Brain microvascular endothelial cell (primary cell): ENCODE results near the gene EPB41L4B.

Experiments used
- DNase-seq: peaks from one replicate; pipeline ENCODE4 v3.0.0-alpha.2; 2020
- H3K27ac ChIP-seq: fragments of 250-450 bp; sonication (Bioruptor Pico); 2 replicates; pipeline ENCODE4 v1.5.1; 2020; ENCODE audit warnings: mild to moderate bottlenecking, moderate library complexity
- H3K27me3 ChIP-seq: fragments of 250-450 bp; sonication (Bioruptor Pico); replicated peaks from 2 replicates; pipeline ENCODE4 v1.5.1; 2020; ENCODE audit warnings: mild to moderate bottlenecking
- H3K36me3 ChIP-seq: fragments of 250-450 bp; sonication (Bioruptor Pico); replicated peaks from 2 replicates; pipeline ENCODE4 v1.5.1; 2020; ENCODE audit warnings: mild to moderate bottlenecking
- H3K4me3 ChIP-seq: 2 replicates; pipeline ENCODE4 v1.5.1; 2011; ENCODE audit warnings: low read depth, mild to moderate bottlenecking, control low read depth, low read length, moderate library complexity
- in situ Hi-C: cut with HindIII; loops from 2 replicates; pipeline ENCODE4 v1.10.0; 2017; ENCODE audit warnings: low sequenced_read_pairs, low pct_ligation_motif_present
- TF ChIP-seq, protein P1 (sequence below): IDR thresholded peaks from 2 replicates; pipeline ENCODE4 v1.5.1; 2011; ENCODE audit warnings: low read depth, mild to moderate bottlenecking, moderate library complexity, low read length, control low read depth, inconsistent platforms; ENCODE audit errors: missing control alignments

EPB41L4B gene

GRCh38 chr9:109319017-109319625 lies 1.7 kb downstream of the EPB41L4B start:
- DNase-seq = no peak
- in situ Hi-C loops = no loop called here
- Histone ChIP-seq H3K27me3 (peaks cover 21% of the 10 kb centered on the region), H3K27ac (no peak overlapping the region), H3K4me3 (no peak overlapping the region), H3K36me3 (no peaks in the 10 kb centered on the region)
- TF ChIP-seq, protein P1, sequence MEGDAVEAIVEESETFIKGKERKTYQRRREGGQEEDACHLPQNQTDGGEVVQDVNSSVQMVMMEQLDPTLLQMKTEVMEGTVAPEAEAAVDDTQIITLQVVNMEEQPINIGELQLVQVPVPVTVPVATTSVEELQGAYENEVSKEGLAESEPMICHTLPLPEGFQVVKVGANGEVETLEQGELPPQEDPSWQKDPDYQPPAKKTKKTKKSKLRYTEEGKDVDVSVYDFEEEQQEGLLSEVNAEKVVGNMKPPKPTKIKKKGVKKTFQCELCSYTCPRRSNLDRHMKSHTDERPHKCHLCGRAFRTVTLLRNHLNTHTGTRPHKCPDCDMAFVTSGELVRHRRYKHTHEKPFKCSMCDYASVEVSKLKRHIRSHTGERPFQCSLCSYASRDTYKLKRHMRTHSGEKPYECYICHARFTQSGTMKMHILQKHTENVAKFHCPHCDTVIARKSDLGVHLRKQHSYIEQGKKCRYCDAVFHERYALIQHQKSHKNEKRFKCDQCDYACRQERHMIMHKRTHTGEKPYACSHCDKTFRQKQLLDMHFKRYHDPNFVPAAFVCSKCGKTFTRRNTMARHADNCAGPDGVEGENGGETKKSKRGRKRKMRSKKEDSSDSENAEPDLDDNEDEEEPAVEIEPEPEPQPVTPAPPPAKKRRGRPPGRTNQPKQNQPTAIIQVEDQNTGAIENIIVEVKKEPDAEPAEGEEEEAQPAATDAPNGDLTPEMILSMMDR = no peak

GRCh38 chr9:109317979-109318741 lies 2.7 kb downstream of the EPB41L4B start:
- in situ Hi-C loops = no loop called here
- Histone ChIP-seq H3K27ac (no peak overlapping the region), H3K4me3 (no peak overlapping the region), H3K36me3 (no peaks in the 10 kb centered on the region), H3K27me3 (peaks cover 23% of the 10 kb centered on the region)
- DNase-seq = no peak
- TF ChIP-seq, protein P1 = no peak

DNA sequence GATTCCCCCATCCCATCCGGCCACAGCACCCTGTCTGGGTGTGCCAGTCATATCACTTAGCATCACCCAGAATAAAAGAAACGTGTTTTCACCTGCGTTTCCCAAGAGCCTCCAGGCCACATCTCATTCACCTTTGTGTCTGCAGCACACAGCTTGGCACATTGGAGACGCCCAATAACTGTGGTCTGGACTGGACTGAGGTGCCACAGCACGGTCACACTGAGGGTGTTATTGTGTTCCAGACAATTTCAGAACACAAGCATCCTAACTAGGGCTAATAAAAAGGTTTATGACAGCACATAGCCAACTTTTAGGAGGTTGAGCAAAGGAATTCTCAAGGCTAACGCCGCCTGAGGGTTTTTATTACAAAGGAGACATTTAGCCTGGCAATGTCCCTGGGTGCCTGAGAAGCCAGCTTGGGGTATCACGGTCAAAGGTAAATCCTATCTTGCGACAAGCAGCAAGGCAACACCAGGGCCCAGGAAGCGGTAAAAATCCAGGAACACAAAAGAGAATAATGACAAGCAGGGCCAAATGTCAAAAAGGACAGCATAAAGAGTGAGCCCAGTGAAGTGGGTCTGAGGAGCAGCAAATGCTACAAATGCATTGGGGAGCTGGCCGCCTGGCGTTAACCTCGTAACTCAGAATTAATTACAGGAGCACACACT lies 3.4 kb downstream of the EPB41L4B start:
- Histone ChIP-seq H3K36me3 (no peaks in the 10 kb centered on the region), H3K27me3 (peaks cover 23% of the 10 kb centered on the region), H3K27ac (no peak overlapping the region), H3K4me3 (no peak overlapping the region)
- DNase-seq = no peak
- in situ Hi-C loops = no loop called here
- TF ChIP-seq, protein P1 = no peak

DNA sequence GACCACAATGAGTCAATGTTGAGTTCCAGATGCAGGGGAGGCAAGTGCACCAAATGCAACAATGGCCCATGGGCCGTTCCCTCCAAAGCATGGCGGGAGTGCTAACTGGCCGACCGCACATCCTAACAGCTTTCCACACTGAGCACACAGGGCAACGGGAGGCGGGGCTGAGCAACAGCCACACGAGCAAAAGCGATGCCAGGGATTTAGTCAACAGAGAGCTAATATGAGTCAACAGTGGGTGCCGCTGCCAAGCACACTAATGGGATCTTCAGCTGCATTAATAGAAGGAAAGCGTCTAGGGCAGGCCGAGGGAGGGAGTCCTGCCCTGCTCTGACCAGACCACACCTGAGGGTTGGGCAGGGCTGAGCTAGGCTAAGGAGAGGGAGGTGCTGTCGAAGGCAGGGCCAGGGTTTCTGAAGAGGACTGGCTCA lies 4.6 kb downstream of the EPB41L4B start:
- in situ Hi-C loops = no loop called here
- no peak for DNase-seq
- H3K4me3 ChIP-seq = no peak overlapping the region
- peaks cover 23% of the 10 kb centered on the region for H3K27me3 ChIP-seq
- H3K27ac ChIP-seq = no peak overlapping the region
- no peaks in the 10 kb centered on the region for H3K36me3 ChIP-seq
- TF ChIP-seq, protein P1 = no peak

DNA sequence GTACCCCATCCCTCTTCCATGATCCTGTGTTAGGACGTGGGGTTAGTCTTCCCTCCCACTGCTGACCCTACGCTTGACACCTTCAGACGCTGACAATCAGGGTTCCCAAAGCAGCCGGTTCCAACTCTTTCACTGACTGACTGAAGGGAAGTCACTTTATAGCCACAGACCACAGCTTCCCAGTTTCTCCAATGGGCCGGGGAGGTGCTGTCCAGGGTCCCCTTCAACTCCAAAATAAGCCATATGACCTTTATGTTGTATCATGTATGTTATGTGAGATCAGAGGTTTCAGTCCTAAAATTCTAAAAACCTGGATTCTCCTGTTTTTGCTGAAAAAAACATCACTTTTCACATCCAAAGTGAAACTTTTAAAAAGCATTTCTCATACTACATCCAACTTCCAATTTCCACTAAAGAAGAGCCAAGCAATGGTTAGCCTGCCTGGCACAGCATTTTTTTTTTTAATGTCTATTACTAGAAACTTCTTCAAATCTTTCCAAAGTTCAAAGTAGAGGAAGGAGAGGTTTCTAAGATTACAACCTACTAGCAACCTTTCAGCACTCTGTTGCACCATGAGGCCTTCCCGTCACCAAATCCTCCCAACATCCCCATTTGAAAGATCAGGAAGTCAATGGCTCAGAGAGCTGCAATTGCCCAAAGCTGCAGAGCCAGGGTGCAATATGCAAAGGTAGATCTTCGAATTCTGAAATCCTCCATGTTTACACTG lies 5.2 kb downstream of the EPB41L4B start:
- Histone ChIP-seq H3K27me3 (peaks cover 23% of the 10 kb centered on the region), H3K27ac (no peak overlapping the region), H3K4me3 (no peak overlapping the region), H3K36me3 (no peaks in the 10 kb centered on the region)
- in situ Hi-C loops = no loop called here
- DNase-seq = no peak
- TF ChIP-seq, protein P1 = no peak
